ENCODE data around the gene MYLIP. TPM values are rescaled to one million over a fixed set of nuclear protein-coding genes. Genes with fewer than 3 reads are reported as not detected.

MYLIP gene
- total RNA-seq = 36.9 TPM

- DNase-seq (ENCODE audit: low spot score) (peak; percentile 99), ATAC-seq (peak; percentile 98)
- intact Hi-C loops (cut with DNase I) = no loop called here
Measured at GRCh38 chr6:16128759-16129622, at the start of gene MYLIP. Gene MYLIP, plus strand, starts transcription at chr6:16129086. Its CDS starts 237 bp downstream, at chr6:16129323.

GRCh38 chr6:16079354-16079753, 49.5 kb upstream of the MYLIP start:
- ATAC-seq (no peak), DNase-seq (ENCODE audit: low spot score) (no peak)
- intact Hi-C loops (cut with DNase I) = no loop called here

- ATAC-seq = no peak
Measured at GRCh38 chr6:16080204-16080603, 48.7 kb upstream of the MYLIP start.

GRCh38 chr6:16081326-16081725, 47.6 kb upstream of the MYLIP start:
- intact Hi-C loops (cut with DNase I) = no loop called here
- ATAC-seq = no peak
- no peak for DNase-seq (ENCODE audit: low spot score)

More at GRCh38 chr6:16080204-16080603, 48.7 kb upstream of the MYLIP start:
- intact Hi-C loops (cut with DNase I) = no loop called here
- no peak for DNase-seq (ENCODE audit: low spot score)

- DNase-seq (ENCODE audit: low spot score) = no peak
- ATAC-seq = no peak
- intact Hi-C loops (cut with DNase I) = no loop called here
Measured at GRCh38 chr6:16082361-16082760, 46.5 kb upstream of the MYLIP start.

- intact Hi-C loops (cut with DNase I) = no loop called here
- DNase-seq (ENCODE audit: low spot score) = no peak
- ATAC-seq = no peak
Measured at GRCh38 chr6:16086965-16087364, 41.9 kb upstream of the MYLIP start.

- ATAC-seq (no peak), DNase-seq (ENCODE audit: low spot score) (no peak)
- intact Hi-C loops (cut with DNase I) = no loop called here
Measured at GRCh38 chr6:16087386-16087785, 41.5 kb upstream of the MYLIP start.

- DNase-seq (ENCODE audit: low spot score) (no peak), ATAC-seq (no peak)
- intact Hi-C loops (cut with DNase I) = no loop called here
Measured at GRCh38 chr6:16088409-16088808, 40.5 kb upstream of the MYLIP start.

GRCh38 chr6:16089232-16090062, 39.4 kb upstream of the MYLIP start:
- intact Hi-C loops (cut with DNase I) = no loop called here
- no peak for ATAC-seq
- DNase-seq (ENCODE audit: low spot score) = no peak

GRCh38 chr6:16090452-16090851, 38.4 kb upstream of the MYLIP start:
- ATAC-seq (no peak), DNase-seq (ENCODE audit: low spot score) (no peak)
- intact Hi-C loops (cut with DNase I) = no loop called here

- DNase-seq (ENCODE audit: low spot score) (no peak), ATAC-seq (no peak)
- intact Hi-C loops (cut with DNase I) = no loop called here
Measured at GRCh38 chr6:16090920-16091319, 38.0 kb upstream of the MYLIP start.

GRCh38 chr6:16092140-16092539, 36.7 kb upstream of the MYLIP start:
- intact Hi-C loops (cut with DNase I) = no loop called here
- DNase-seq (ENCODE audit: low spot score) (no peak), ATAC-seq (peak; percentile 52)

- DNase-seq (ENCODE audit: low spot score) = no peak
- intact Hi-C loops (cut with DNase I) = no loop called here
- no peak for ATAC-seq
Measured at GRCh38 chr6:16092990-16093389, 35.9 kb upstream of the MYLIP start.

GRCh38 chr6:16095180-16095579, 33.7 kb upstream of the MYLIP start:
- intact Hi-C loops (cut with DNase I) = no loop called here
- DNase-seq (ENCODE audit: low spot score) = no peak
- ATAC-seq = no peak

GRCh38 chr6:16097382-16098171, 31.3 kb upstream of the MYLIP start:
- no peak for DNase-seq (ENCODE audit: low spot score)
- intact Hi-C loops (cut with DNase I) = no loop called here
- ATAC-seq = no peak

- intact Hi-C loops (cut with DNase I) = no loop called here
- DNase-seq (ENCODE audit: low spot score) (no peak), ATAC-seq (no peak)
Measured at GRCh38 chr6:16098211-16098610, 30.7 kb upstream of the MYLIP start.

GRCh38 chr6:16102208-16102607, 26.7 kb upstream of the MYLIP start:
- DNase-seq (ENCODE audit: low spot score) (no peak), ATAC-seq (no peak)
- intact Hi-C loops (cut with DNase I) = no loop called here

- ATAC-seq (peak; percentile 92), DNase-seq (ENCODE audit: low spot score) (peak; percentile 65)
- intact Hi-C loops (cut with DNase I) = no loop called here
Measured at GRCh38 chr6:16103722-16104121, 25.2 kb upstream of the MYLIP start.

GRCh38 chr6:16104624-16105433, 24.1 kb upstream of the MYLIP start:
- no peak for DNase-seq (ENCODE audit: low spot score)
- intact Hi-C loops (cut with DNase I) = no loop called here
- no peak for ATAC-seq

Data from sciatic nerve (tissue), 2 donors.